Omental fat pad (tissue), 4 donors: ENCODE results near the gene UBE2D2. TPM values are rescaled to one million over a fixed set of nuclear protein-coding genes. Genes with fewer than 3 reads are reported as not detected.
"Not testable (repeated sequence)": the region's sequence is repeated elsewhere in the genome, so short reads cannot be mapped to it uniquely, and the experiment has no call there.

ENCODE experiments used
- ATAC-seq: fragments of 150-250 bp; one replicate; pipeline ENCODE4 v1.9.1; 2016; ENCODE audit warnings: mild to moderate bottlenecking, moderate library complexity; ENCODE audit not compliant: low FRiP score
- DNase-seq: peaks from one replicate; pipeline ENCODE4 v3.0.0-alpha.2; 2019; ENCODE audit warnings: low spot score
- CTCF ChIP-seq, 3 donors: fragments of 450-650 bp; IDR thresholded peaks; one replicate each; pipeline ENCODE4 v1.5.1; 2016 to 2017; ENCODE audit warnings: antibody characterized with exemption in 3 of 3, mild to moderate bottlenecking in 3 of 3, moderate library complexity in 2 of 3
- total RNA-seq, 4 donors: library from RNA; depleted of rRNA; stranded (reverse); fragments of >200 nt; gene quantifications; one replicate each; pipeline ENCODE4 v1.1.0, GENCODE V29; 2016

The UBE2D2 gene
- total RNA-seq, 4 donors from 2014 or later, result 50.4 to 76.9 (median 70.4) TPM

GRCh38 chr5:139531772-139532169 lies 29.4 kb upstream of the UBE2D2 start:
- ATAC-seq (no peak), DNase-seq (no peak)
- no peak for TF ChIP-seq CTCF (IDR thresholded peaks at IDR 0.05)

DNA sequence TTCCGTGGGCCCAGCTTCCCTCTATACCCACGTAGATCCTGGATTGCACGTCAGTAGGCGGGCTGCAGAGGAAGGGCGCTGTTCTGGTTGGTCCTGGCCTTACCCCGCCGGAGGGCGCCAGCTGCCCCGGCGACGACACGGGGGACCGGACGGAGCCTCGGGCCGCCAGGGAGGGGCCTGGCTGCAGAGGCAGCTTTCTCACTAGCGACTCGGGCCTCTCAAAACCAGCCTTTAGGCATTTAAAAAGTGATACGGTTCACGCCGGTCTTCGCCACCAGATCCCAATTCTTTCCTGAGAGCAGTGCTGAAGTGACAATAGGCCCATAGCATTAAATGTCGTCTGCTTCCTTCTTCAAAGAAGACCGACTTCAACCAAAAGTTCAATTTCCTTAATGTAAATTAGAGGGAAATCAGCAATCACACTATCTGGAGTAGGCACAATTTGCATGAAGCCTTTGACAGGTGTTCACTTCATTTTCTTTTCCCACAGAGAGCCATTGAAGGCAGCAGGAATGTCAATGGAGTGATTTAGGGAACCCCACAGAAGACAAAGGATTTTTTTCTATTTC lies 17.6 kb upstream of the UBE2D2 start:
- DNase-seq, result no peak
- TF ChIP-seq CTCF (IDR thresholded peaks at IDR 0.05), result no peak
- ATAC-seq, result no peak

DNA sequence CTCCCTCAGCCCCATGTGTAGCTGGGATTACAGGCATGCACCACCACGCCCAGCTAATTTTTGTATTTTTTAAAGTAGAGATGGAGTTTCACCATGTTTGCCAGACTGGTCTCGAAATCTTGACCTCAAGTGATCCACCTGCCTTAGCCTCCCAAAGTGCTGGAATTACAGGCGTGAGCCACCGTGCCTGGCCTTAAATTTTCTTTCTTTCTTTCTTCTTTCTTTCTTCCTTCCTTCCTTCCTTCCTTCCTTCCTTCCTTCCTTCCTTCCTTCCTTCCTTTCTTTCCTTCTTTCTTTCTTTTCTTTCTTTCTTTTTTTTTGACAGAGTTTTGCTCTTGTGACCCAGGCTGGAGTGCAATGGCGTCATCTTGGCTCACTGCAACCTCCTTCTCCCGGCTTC lies 14.5 kb upstream of the UBE2D2 start:
- not testable (repeated sequence) for DNase-seq, ATAC-seq

GRCh38 chr5:139549162-139549894 lies 11.8 kb upstream of the UBE2D2 start:
- ATAC-seq (no peak), DNase-seq (no peak)
- no peak for TF ChIP-seq CTCF (IDR thresholded peaks at IDR 0.05)

DNA sequence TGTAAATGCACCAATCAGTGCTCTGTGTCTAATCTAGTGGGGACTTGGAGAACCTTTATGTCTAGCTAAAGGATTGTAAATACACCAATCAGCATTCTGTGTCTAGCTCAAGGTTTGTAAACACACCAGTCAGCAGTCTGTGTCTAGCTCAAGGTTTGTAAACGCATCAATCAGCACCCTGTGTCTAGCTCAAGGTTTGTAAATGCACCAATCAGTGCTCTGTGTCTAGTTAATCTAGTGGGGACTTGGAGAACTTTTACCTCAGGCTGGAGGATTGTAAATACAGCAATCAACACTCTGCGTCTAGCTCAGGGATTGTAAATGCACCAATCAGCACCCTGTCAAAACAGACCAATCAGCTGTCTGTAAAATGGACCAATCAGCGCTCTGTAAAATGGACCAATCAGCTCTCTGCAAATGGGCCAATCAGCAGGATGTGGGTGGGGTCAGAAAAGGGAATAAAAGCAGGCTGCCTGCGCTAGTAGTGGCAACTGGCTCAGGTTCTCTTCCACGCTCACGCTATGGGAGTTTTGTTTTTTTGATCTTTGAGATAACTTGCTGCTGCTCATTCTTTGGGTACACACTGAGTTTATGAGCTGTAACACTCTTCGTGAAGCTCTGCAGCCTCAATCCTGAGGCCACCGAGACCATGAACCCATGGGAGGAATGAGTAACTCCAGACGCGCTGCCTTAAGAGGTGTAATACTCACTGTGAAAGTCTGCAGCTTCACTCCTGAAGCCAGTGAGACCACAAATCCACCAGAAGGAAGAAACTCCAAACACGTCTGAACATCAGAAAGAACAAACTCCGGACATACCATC lies 10.9 kb upstream of the UBE2D2 start:
- not testable (repeated sequence) for ATAC-seq

GRCh38 chr5:139551191-139551889 lies 9.8 kb upstream of the UBE2D2 start:
- no peak for DNase-seq
- TF ChIP-seq CTCF (IDR thresholded peaks at IDR 0.05), result no peak

More for the DNA sequence above, 10.9 kb upstream of the UBE2D2 start:
- not testable (repeated sequence) for DNase-seq

DNA sequence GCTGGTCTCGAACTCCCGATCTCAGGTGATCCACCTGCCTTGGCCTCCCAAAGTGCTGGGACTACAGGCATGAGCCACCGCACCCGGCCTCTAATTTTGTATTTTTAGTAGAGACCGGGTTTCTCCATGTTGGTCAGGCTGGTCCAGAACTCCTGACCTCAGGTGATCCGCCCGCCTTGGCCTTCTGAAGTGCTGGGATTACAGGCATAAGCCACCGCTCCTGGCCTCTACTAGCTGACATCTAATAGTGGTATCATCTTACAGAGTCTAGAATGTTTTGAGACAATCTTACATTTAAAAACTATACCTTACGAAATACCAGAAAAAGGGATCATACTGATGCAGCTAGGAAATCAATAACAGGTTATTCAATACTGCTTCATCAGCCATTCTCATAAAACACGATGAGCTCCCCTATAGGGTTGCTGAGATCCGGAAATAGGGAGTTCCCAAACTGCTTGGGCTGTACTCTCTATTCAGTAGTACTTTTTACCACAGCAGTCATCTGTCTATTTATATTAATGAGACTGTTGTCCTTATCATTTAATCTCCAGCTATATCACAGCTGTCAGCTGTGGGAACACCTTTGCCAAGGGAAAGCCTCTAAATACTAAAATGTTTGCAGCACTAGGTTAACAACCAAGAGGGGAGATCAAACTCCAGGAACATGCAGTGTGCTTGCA lies 8.1 kb upstream of the UBE2D2 start:
- DNase-seq (no peak), ATAC-seq (no peak)
- no peak for TF ChIP-seq CTCF (IDR thresholded peaks at IDR 0.05)

More at GRCh38 chr5:139551191-139551889, 9.8 kb upstream of the UBE2D2 start:
- no peak for ATAC-seq
